Hepatocyte (in vitro differentiated cells): ENCODE measurements around the gene DNAJC24. TPM values are rescaled to one million over a fixed set of nuclear protein-coding genes. Genes with fewer than 3 reads are reported as not detected.

ENCODE experiments used
- DNase-seq: peaks from one replicate; pipeline ENCODE4 v3.0.0-alpha.2; 2016; ENCODE audit warnings: low spot score
- H2AFZ ChIP-seq: fragments of 200-600 bp; sonication (generic); 2 replicates; pipeline ENCODE4 v1.6.0; 2016; ENCODE audit warnings: antibody characterized with exemption, mild to moderate bottlenecking
- H3K27ac ChIP-seq: fragments of 200-600 bp; sonication (generic); 2 replicates; pipeline ENCODE4 v1.5.1; 2016; ENCODE audit warnings: mild to moderate bottlenecking
- H3K27me3 ChIP-seq: fragments of 200-600 bp; sonication (generic); 2 replicates; pipeline ENCODE4 v1.6.1; 2016
- H3K36me3 ChIP-seq: fragments of 200-600 bp; sonication (generic); replicated peaks from 2 replicates; pipeline ENCODE4 v1.5.1; 2016; ENCODE audit warnings: low read depth; ENCODE audit not compliant: insufficient read depth
- H3K4me1 ChIP-seq: fragments of 200-600 bp; sonication (generic); 2 replicates; pipeline ENCODE4 v1.5.1; 2016; ENCODE audit warnings: mild to moderate bottlenecking, moderate library complexity; ENCODE audit not compliant: insufficient read depth
- H3K4me2 ChIP-seq: fragments of 200-600 bp; sonication (generic); 2 replicates; pipeline ENCODE4 v1.6.0; 2016
- H3K4me3 ChIP-seq: fragments of 200-600 bp; sonication (generic); 2 replicates; pipeline ENCODE4 v1.5.1; 2016; ENCODE audit warnings: mild to moderate bottlenecking
- H3K79me2 ChIP-seq: fragments of 200-600 bp; sonication (generic); 2 replicates; pipeline ENCODE4 v1.6.0; 2017; ENCODE audit warnings: mild to moderate bottlenecking
- H3K9me2 ChIP-seq: fragments of 200-600 bp; sonication (generic); replicated peaks from 2 replicates; pipeline ENCODE4 v1.6.0; 2017; ENCODE audit warnings: mild to moderate bottlenecking; ENCODE audit not compliant: insufficient read depth
- H3K9me3 ChIP-seq: fragments of 200-600 bp; sonication (generic); 2 replicates; pipeline ENCODE4 v1.5.1; 2016; ENCODE audit warnings: low read depth, mild to moderate bottlenecking
- H4K20me1 ChIP-seq: fragments of 200-600 bp; sonication (generic); 2 replicates; pipeline ENCODE4 v1.6.0; 2016; ENCODE audit warnings: mild to moderate bottlenecking; ENCODE audit not compliant: insufficient read depth, poor library complexity, severe bottlenecking
- EZH2 ChIP-seq: fragments of 200-600 bp; sonication (generic); IDR thresholded peaks from 2 replicates; pipeline ENCODE4 v1.6.1; 2016; ENCODE audit warnings: antibody characterized with exemption, mild to moderate bottlenecking, borderline replicate concordance
- EZH2phosphoT487 ChIP-seq: fragments of 200-600 bp; sonication (generic); IDR thresholded peaks from one replicate; pipeline ENCODE4 v1.6.1; 2018; ENCODE audit warnings: antibody characterized with exemption, mild to moderate bottlenecking, low read depth, moderate library complexity; ENCODE audit not compliant: unreplicated experiment, severe bottlenecking
- WGBS: methylation state at CpG from one replicate; pipeline ENCODE4 v1.1.6; 2016; ENCODE audit warnings: low lambda C conversion rate; ENCODE audit errors: missing lambda C conversion rate; 5-methylcytosine and 5-hydroxymethylcytosine counted together
- polyA plus RNA-seq: library from polyadenylated mRNA; unstranded; fragments of >200 nt; fragmentation: Nextera tagmentation; extraction: Ambion mirVana; gene quantifications from 2 replicates; pipeline ENCODE4 v1.2.1, GENCODE V29; 2016
- total RNA-seq: library from RNA; depleted of rRNA; stranded (reverse); fragments of >200 nt; gene quantifications from 2 replicates; pipeline ENCODE4 v1.2.3, GENCODE V29; 2014
- TF ChIP-seq, protein P1 (sequence below): fragments of 200-600 bp; sonication (generic); IDR thresholded peaks from 2 replicates; pipeline ENCODE4 v1.5.1; 2016; ENCODE audit warnings: antibody characterized with exemption, mild to moderate bottlenecking; ENCODE audit not compliant: poor library complexity

DNAJC24 gene
- total and polyA plus RNA-seq, 2 experiments from 2014 or later: 6.7 to 19.1 TPM

DNA sequence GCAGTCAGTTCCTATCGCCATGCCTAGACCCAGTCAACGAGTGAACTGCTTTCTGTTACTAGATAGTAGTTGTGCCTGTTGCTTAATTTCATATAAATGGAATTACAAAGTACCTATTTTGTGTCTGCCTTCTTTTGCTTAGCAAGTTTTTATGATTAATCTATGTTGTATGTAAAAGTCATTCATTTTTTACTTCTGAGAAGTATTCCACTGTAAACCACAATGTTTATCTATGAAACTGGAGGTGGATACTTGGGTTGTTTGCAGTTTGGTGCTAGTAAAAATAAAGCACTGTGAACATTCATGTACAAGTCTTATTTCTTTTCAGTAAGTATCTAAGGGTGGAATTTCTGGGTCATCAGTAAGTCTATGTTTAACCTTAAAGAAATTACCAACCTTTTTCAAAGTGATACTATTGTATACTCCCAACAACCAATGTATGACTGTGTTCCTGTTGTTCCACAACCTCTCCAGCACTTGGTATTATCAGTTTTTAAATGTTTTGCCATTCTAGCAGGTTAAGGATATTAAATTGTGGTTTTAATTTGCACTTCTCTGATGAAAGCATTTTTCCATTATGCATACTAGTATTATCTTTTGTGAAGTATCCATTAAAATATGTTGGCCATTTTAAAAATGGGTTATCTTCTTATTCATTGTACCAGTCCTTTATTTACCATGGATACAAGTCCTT lies 68.2 kb downstream of the DNAJC24 start:
- Histone ChIP-seq H2AFZ (no peak overlapping the region), H3K79me2 (no peaks in the 10 kb centered on the region), H3K4me3 (no peak overlapping the region), H4K20me1 (no peaks in the 10 kb centered on the region), H3K9me3 (no peaks in the 10 kb centered on the region), H3K9me2 (no peaks in the 10 kb centered on the region), H3K36me3 (no peaks in the 10 kb centered on the region), H3K4me2 (no peak overlapping the region), H3K4me1 (no peaks in the 10 kb centered on the region), H3K27me3 (no peaks in the 10 kb centered on the region), H3K27ac (no peak overlapping the region)
- no peak for TF ChIP-seq EZH2
- TF ChIP-seq, protein P1, sequence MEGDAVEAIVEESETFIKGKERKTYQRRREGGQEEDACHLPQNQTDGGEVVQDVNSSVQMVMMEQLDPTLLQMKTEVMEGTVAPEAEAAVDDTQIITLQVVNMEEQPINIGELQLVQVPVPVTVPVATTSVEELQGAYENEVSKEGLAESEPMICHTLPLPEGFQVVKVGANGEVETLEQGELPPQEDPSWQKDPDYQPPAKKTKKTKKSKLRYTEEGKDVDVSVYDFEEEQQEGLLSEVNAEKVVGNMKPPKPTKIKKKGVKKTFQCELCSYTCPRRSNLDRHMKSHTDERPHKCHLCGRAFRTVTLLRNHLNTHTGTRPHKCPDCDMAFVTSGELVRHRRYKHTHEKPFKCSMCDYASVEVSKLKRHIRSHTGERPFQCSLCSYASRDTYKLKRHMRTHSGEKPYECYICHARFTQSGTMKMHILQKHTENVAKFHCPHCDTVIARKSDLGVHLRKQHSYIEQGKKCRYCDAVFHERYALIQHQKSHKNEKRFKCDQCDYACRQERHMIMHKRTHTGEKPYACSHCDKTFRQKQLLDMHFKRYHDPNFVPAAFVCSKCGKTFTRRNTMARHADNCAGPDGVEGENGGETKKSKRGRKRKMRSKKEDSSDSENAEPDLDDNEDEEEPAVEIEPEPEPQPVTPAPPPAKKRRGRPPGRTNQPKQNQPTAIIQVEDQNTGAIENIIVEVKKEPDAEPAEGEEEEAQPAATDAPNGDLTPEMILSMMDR: no peak
- TF ChIP-seq EZH2phosphoT487: no peak
- no peak for DNase-seq
- whole genome bisulfite sequencing: 96% methylated on average over 2 of the region's 2 CpGs

DNA sequence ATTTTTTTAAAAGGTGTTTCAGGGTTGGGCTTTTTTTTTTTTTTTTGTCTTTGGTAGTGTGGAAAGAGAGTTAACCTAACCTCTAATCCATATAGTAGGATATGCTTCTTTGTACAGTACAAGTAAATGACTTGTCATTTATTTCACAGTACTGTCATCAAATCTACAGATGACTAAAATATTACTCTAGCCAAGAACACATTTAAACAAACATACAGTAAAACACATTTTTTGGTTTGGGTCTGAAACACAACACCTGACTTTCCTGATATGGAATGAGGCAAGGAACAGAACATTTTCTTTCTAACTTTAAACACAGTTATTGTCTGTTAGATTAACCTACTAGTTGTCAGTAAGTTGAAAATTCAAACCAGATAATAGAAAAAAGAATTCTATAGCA lies 71.6 kb downstream of the DNAJC24 start:
- Histone ChIP-seq H3K79me2 (no peaks in the 10 kb centered on the region), H3K27ac (no peak overlapping the region), H3K9me3 (no peaks in the 10 kb centered on the region), H3K27me3 (no peaks in the 10 kb centered on the region), H3K4me2 (no peak overlapping the region), H2AFZ (no peak overlapping the region), H3K9me2 (no peaks in the 10 kb centered on the region), H3K4me3 (no peak overlapping the region), H4K20me1 (no peaks in the 10 kb centered on the region), H3K36me3 (no peaks in the 10 kb centered on the region), H3K4me1 (no peaks in the 10 kb centered on the region)
- DNase-seq: no peak
- TF ChIP-seq, protein P1: no peak
- TF ChIP-seq EZH2phosphoT487 (no peak), EZH2 (no peak)

DNA sequence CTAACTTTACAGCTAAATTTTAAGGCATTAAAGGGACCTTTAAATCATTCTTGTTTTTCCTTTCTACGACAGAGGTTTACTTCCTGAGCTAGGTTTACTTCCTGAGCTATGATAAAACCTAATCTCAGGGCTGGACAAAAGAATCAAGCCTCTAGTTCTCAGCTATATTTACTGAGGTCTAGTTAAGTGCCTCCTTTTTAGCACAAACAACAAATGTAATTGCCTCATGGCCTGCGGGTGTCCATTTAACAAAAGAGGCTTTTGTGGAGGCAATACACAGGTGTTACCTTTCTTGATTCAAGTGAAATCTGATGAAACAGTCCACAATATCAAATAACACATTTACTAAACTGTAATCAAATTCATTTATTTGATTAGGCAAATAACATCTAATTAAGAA lies 72.4 kb downstream of the DNAJC24 start:
- Histone ChIP-seq H3K36me3 (no peaks in the 10 kb centered on the region), H3K79me2 (no peaks in the 10 kb centered on the region), H4K20me1 (no peaks in the 10 kb centered on the region), H3K9me2 (no peaks in the 10 kb centered on the region), H3K4me3 (no peak overlapping the region), H3K27me3 (no peaks in the 10 kb centered on the region), H3K4me2 (no peak overlapping the region), H3K4me1 (no peaks in the 10 kb centered on the region), H3K27ac (no peak overlapping the region), H3K9me3 (no peaks in the 10 kb centered on the region), H2AFZ (no peak overlapping the region)
- DNase-seq: no peak
- 44% methylated on average over 2 of the region's 2 CpGs for WGBS
- no peak for TF ChIP-seq EZH2phosphoT487
- TF ChIP-seq EZH2: no peak
- TF ChIP-seq, protein P1: no peak

DNA sequence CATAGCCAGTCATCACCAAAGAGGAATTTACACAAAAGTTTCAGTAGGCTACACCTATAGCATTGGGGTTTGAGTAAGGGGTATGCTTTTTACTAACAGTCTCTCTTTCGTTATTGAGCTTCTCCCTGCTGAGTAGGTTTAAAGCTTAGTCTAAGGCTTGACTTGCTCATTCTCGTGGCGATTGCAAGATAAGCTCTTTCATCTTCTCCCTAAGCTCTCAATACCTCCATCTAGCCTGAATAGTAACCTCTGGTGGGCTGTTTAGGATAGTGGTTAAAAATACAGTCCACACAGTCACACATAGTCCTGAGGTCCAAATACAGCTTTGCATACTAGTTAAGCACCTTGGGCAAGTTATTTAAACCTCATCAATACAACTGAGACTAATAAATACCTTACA lies 74.1 kb downstream of the DNAJC24 start:
- 58% methylated on average over 3 of the region's 3 CpGs for WGBS
- Histone ChIP-seq H3K79me2 (no peaks in the 10 kb centered on the region), H3K27ac (no peak overlapping the region), H3K4me2 (no peak overlapping the region), H2AFZ (no peak overlapping the region), H4K20me1 (no peaks in the 10 kb centered on the region), H3K36me3 (no peaks in the 10 kb centered on the region), H3K9me2 (no peaks in the 10 kb centered on the region), H3K4me1 (no peaks in the 10 kb centered on the region), H3K4me3 (no peak overlapping the region), H3K9me3 (no peaks in the 10 kb centered on the region), H3K27me3 (no peaks in the 10 kb centered on the region)
- DNase-seq: no peak
- TF ChIP-seq, protein P1: no peak
- TF ChIP-seq EZH2phosphoT487: no peak
- no peak for TF ChIP-seq EZH2
